ENCODE results near the gene LRP6. TPM values are rescaled to one million over a fixed set of nuclear protein-coding genes. Genes with fewer than 3 reads are reported as not detected.

The LRP6 gene
- total RNA-seq, 1 donor from 2014 or later = 23.8 TPM

GRCh38 chr12:12244341-12244740, 22.5 kb downstream of the LRP6 start:
- no peak for DNase-seq (ENCODE audit: low read depth)
- H3K4me3 ChIP-seq (ENCODE audit: low read depth, low read length) = no peak overlapping the region
- no peak for TF ChIP-seq CTCF (conservative IDR thresholded peaks at IDR 0.05; ENCODE audit: low read depth, low read length)

- no peak for TF ChIP-seq CTCF (conservative IDR thresholded peaks at IDR 0.05; ENCODE audit: low read depth, low read length)
- H3K4me3 ChIP-seq (ENCODE audit: low read depth, low read length) = no peak overlapping the region
- DNase-seq (ENCODE audit: low read depth) = no peak
Measured at GRCh38 chr12:12240662-12241340, 26.0 kb downstream of the LRP6 start.

- DNase-seq (ENCODE audit: low read depth) = no peak
- no peak overlapping the region for H3K4me3 ChIP-seq (ENCODE audit: low read depth, low read length)
- no peak for TF ChIP-seq CTCF (conservative IDR thresholded peaks at IDR 0.05; ENCODE audit: low read depth, low read length)
Measured at GRCh38 chr12:12239127-12239526, 27.7 kb downstream of the LRP6 start.

- no peak overlapping the region for H3K4me3 ChIP-seq (ENCODE audit: low read depth, low read length)
- no peak for DNase-seq (ENCODE audit: low read depth)
- TF ChIP-seq CTCF (conservative IDR thresholded peaks at IDR 0.05; ENCODE audit: low read depth, low read length) = no peak
Measured at GRCh38 chr12:12238605-12239004, 28.2 kb downstream of the LRP6 start.

- H3K4me3 ChIP-seq (ENCODE audit: low read depth, low read length) = no peak overlapping the region
- DNase-seq (ENCODE audit: low read depth) = no peak
- TF ChIP-seq CTCF (conservative IDR thresholded peaks at IDR 0.05; ENCODE audit: low read depth, low read length) = no peak
Measured at GRCh38 chr12:12236896-12237295, 29.9 kb downstream of the LRP6 start.

- no peak for DNase-seq (ENCODE audit: low read depth)
- no peak for TF ChIP-seq CTCF (conservative IDR thresholded peaks at IDR 0.05; ENCODE audit: low read depth, low read length)
Measured at GRCh38 chr12:12230275-12230674, 36.6 kb downstream of the LRP6 start.

GRCh38 chr12:12229556-12230092, 37.2 kb downstream of the LRP6 start:
- no peak for TF ChIP-seq CTCF (conservative IDR thresholded peaks at IDR 0.05; ENCODE audit: low read depth, low read length)
- H3K4me3 ChIP-seq (ENCODE audit: low read depth, low read length) = no peak overlapping the region
- no peak for DNase-seq (ENCODE audit: low read depth)

More at GRCh38 chr12:12230275-12230674, 36.6 kb downstream of the LRP6 start:
- H3K4me3 ChIP-seq (ENCODE audit: low read depth, low read length) = no peak overlapping the region
